Glutamatergic neuron (in vitro differentiated cells): ENCODE measurements around the gene GUCA1C. TPM values are rescaled to one million over a fixed set of nuclear protein-coding genes. Genes with fewer than 3 reads are reported as not detected.

Source experiments
- DNase-seq: peaks from one replicate; pipeline ENCODE4 v3.0.0; 2022
- H3K27ac Mint-ChIP-seq: one replicate; pipeline ENCODE4 v1.8.0; 2020; ENCODE audit warnings: mild to moderate bottlenecking, mixed read lengths, inconsistent platforms; ENCODE audit not compliant: unreplicated experiment
- H3K27me3 Mint-ChIP-seq: one replicate; pipeline ENCODE4 v1.8.0; 2020; ENCODE audit warnings: mild to moderate bottlenecking, moderate library complexity, mixed read lengths, inconsistent platforms; ENCODE audit not compliant: unreplicated experiment
- H3K36me3 Mint-ChIP-seq: one replicate; pipeline ENCODE4 v1.8.0; 2020; ENCODE audit warnings: mild to moderate bottlenecking, mixed read lengths, inconsistent platforms; ENCODE audit not compliant: unreplicated experiment
- H3K4me1 Mint-ChIP-seq: one replicate; pipeline ENCODE4 v1.8.0; 2020; ENCODE audit warnings: mild to moderate bottlenecking, low read depth, mixed read lengths, inconsistent platforms; ENCODE audit not compliant: unreplicated experiment
- H3K4me3 Mint-ChIP-seq: one replicate; pipeline ENCODE4 v1.8.0; 2020; ENCODE audit warnings: mild to moderate bottlenecking, mixed read lengths, inconsistent platforms; ENCODE audit not compliant: unreplicated experiment
- H3K9me3 Mint-ChIP-seq: one replicate; pipeline ENCODE4 v1.8.0; 2020; ENCODE audit warnings: mild to moderate bottlenecking, moderate library complexity, mixed read lengths, inconsistent platforms; ENCODE audit not compliant: unreplicated experiment
- total RNA-seq: library from RNA; stranded (reverse); fragmentation: NEBNext Ultra II Directional; extraction: Animal tissue kit (Norgen Biotek cat#: 25700); gene quantifications from one replicate; pipeline ENCODE4 v1.2.1, GENCODE V29; 2021; ENCODE audit not compliant: unreplicated experiment
- TF ChIP-seq, protein P1 (sequence below): fragments of 200-600 bp; sonication (generic); IDR thresholded peaks from one replicate; pipeline ENCODE4 v1.5.0; 2021; ENCODE audit not compliant: partially characterized antibody, unreplicated experiment

Gene GUCA1C
- total RNA-seq, 1 donor from 2014 or later = not detected

DNA sequence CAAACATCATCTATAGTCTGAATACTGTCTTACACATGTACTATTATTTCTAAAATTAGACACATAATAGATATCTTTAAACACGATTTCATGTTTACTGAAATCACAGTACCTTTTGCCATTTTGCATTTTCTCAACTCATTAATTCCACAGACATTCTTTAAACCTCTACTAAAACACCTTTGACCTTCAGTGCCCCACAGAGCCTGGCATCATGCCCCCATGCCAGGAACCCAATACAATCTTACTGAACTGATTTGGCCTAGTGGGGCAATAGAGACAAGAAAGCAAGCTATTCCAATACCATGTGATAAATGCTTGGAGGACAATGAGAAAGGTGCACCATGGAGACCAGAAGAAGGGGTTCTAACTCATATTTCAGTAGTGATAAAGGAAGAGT, 19.3 kb upstream of the GUCA1C start:
- Mint-ChIP-seq H3K27me3 (no peaks in the 10 kb centered on the region), H3K36me3 (no peaks in the 10 kb centered on the region), H3K9me3 (no peaks in the 10 kb centered on the region), H3K27ac (no peak overlapping the region), H3K4me3 (no peak overlapping the region), H3K4me1 (no peaks in the 10 kb centered on the region)
- DNase-seq = no peak
- TF ChIP-seq, protein P1, sequence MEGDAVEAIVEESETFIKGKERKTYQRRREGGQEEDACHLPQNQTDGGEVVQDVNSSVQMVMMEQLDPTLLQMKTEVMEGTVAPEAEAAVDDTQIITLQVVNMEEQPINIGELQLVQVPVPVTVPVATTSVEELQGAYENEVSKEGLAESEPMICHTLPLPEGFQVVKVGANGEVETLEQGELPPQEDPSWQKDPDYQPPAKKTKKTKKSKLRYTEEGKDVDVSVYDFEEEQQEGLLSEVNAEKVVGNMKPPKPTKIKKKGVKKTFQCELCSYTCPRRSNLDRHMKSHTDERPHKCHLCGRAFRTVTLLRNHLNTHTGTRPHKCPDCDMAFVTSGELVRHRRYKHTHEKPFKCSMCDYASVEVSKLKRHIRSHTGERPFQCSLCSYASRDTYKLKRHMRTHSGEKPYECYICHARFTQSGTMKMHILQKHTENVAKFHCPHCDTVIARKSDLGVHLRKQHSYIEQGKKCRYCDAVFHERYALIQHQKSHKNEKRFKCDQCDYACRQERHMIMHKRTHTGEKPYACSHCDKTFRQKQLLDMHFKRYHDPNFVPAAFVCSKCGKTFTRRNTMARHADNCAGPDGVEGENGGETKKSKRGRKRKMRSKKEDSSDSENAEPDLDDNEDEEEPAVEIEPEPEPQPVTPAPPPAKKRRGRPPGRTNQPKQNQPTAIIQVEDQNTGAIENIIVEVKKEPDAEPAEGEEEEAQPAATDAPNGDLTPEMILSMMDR = no peak

DNA sequence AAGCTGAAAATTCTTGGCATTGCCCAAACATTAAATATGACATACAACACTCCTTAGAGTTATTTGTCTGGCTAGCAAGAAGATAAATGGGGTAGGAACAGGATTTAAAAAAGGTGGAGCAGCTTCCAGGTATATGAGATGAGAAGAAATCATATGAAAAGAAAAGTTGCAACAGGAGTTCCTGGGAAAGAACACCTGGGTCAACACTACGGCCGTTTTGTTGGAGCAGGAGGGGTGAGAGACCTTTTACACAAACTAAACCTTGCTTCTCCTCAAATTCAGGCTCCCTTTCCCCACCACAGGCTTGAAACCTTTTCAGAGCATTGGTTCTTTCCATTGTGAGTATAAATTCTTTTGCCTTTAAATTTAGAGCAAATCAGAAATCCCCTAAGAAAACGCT, 18.8 kb upstream of the GUCA1C start:
- Mint-ChIP-seq H3K36me3 (no peaks in the 10 kb centered on the region), H3K4me1 (no peaks in the 10 kb centered on the region), H3K27ac (no peak overlapping the region), H3K9me3 (no peaks in the 10 kb centered on the region), H3K4me3 (no peak overlapping the region), H3K27me3 (no peaks in the 10 kb centered on the region)
- TF ChIP-seq, protein P1 = no peak
- no peak for DNase-seq

DNA sequence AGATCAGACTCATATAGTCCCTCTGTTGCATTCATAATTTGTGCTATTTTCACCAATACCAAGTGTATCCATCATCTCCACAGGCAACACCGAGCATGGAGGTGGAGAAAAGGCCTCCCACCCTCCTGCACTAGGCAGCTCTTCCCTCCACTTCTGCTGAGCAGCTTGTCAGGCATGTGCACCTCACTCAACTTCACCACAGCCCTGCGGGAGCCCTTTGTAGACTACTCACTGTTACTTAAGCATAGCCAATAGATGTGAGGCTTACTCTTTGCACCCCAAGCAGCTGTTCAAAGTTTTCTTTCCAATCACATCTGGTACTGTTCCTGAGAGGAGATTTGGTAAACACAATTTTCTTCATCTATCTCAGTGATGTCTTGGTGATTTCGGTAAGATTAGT, 16.9 kb upstream of the GUCA1C start:
- TF ChIP-seq, protein P1 = no peak
- Mint-ChIP-seq H3K27ac (no peak overlapping the region), H3K9me3 (no peaks in the 10 kb centered on the region), H3K4me3 (no peak overlapping the region), H3K36me3 (no peaks in the 10 kb centered on the region), H3K27me3 (no peaks in the 10 kb centered on the region), H3K4me1 (no peaks in the 10 kb centered on the region)
- no peak for DNase-seq

DNA sequence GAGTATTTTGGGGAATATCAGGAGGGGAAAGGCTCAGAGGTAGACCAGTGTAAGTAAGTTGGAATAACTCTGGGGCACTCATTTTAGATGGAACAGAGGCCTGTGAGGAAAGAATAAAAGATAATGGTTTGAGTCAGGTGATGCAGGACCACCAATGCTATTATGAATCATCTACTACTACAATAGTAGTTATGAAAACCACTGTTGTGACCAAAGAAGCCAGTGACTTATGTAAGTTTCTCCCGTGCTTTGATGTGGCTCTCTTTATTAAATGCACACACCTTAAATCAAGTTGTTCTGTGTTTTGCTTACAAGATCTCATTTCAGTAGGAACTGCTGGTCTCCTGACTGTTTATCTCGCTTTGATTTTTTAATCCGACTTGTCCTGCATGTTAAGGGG, 13.1 kb upstream of the GUCA1C start:
- Mint-ChIP-seq H3K9me3 (no peaks in the 10 kb centered on the region), H3K36me3 (no peaks in the 10 kb centered on the region), H3K4me3 (no peak overlapping the region), H3K27ac (no peak overlapping the region), H3K4me1 (no peaks in the 10 kb centered on the region), H3K27me3 (no peaks in the 10 kb centered on the region)
- TF ChIP-seq, protein P1 = no peak
- no peak for DNase-seq

DNA sequence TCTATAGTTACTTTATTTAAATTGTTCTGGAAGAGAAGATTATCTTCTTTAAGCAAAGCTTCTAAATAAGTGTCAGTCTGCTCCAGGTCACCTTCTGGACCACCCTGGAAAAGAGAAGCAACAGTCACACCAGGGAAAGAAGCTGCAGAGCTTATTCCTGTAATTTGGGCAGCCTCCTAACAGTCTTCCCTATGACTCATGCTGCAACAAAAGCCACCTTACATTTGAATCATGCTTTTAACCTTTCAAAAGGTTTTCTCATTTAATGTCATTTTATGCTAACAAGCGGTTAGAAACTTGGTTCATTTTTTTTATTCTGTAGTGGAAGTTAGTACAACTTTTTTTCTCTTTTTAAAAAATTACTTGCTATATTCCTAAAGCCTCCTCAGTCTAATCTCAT, 5.3 kb upstream of the GUCA1C start:
- H3K27me3 Mint-ChIP-seq = no peaks in the 10 kb centered on the region
- no peak overlapping the region for H3K27ac Mint-ChIP-seq
- H3K36me3 Mint-ChIP-seq = no peaks in the 10 kb centered on the region
- TF ChIP-seq, protein P1 = no peak
- DNase-seq = no peak
- no peaks in the 10 kb centered on the region for H3K4me1 Mint-ChIP-seq
- H3K9me3 Mint-ChIP-seq = no peaks in the 10 kb centered on the region
- H3K4me3 Mint-ChIP-seq = no peak overlapping the region
